Lung (tissue), 12 donors: ENCODE measurements around the gene SLC12A8. TPM values are rescaled to one million over a fixed set of nuclear protein-coding genes. Genes with fewer than 3 reads are reported as not detected.

Experiments
- ATAC-seq: fragments of 200-7000 bp; cut with Tn5 transposase; one replicate; pipeline ENCODE4 v1.9.1; 2020; ENCODE audit warnings: moderate number of reproducible peaks; ENCODE audit not compliant: insufficient read depth, low FRiP score
- DNase-seq, 3 donors: peaks; one replicate each; pipeline ENCODE4 v3.0.0-alpha.2; 2013 to 2017
- H3K27ac ChIP-seq, 2 donors: one replicate each; pipeline ENCODE4 v1.5.1; 2013; ENCODE audit warnings: mild to moderate bottlenecking in 2 of 2, moderate library complexity in 2 of 2, control low read depth in 1 of 2, inconsistent platforms in 1 of 2, low read depth in 1 of 2, low read length in 1 of 2
- H3K27me3 ChIP-seq, 3 donors: one replicate each; pipeline ENCODE4 v1.5.1; 2013; ENCODE audit warnings: low read length in 2 of 3; ENCODE audit not compliant: control insufficient read depth in 3 of 3, insufficient read depth in 3 of 3
- H3K36me3 ChIP-seq, 4 donors: one replicate each; pipeline ENCODE4 v1.5.1; 2013; ENCODE audit warnings: low read length in 4 of 4, mild to moderate bottlenecking in 1 of 4, moderate library complexity in 1 of 4; ENCODE audit not compliant: control insufficient read depth in 4 of 4, insufficient read depth in 4 of 4
- H3K4me1 ChIP-seq, 5 donors: one replicate each; pipeline ENCODE4 v1.5.1; 2013; ENCODE audit warnings: low read length in 5 of 5, mild to moderate bottlenecking in 2 of 5, moderate library complexity in 1 of 5; ENCODE audit not compliant: control insufficient read depth in 5 of 5, insufficient read depth in 5 of 5
- H3K4me3 ChIP-seq: one replicate; pipeline ENCODE4 v1.5.1; 2013; ENCODE audit warnings: mild to moderate bottlenecking, control low read depth, moderate library complexity
- H3K9ac ChIP-seq, 2 donors: one replicate each; pipeline ENCODE4 v1.5.1; 2013; ENCODE audit warnings: low read length in 2 of 2, control low read depth in 1 of 2; ENCODE audit not compliant: insufficient read depth in 1 of 2
- H3K9me3 ChIP-seq, 4 donors: one replicate each; pipeline ENCODE4 v1.5.1; 2013; ENCODE audit warnings: low read length in 3 of 4, mild to moderate bottlenecking in 1 of 4, moderate library complexity in 1 of 4; ENCODE audit not compliant: control insufficient read depth in 4 of 4, insufficient read depth in 3 of 4
- CTCF ChIP-seq: IDR thresholded peaks from 2 replicates; pipeline ENCODE4 v1.5.1; 2012; ENCODE audit warnings: mild to moderate bottlenecking; ENCODE audit errors: control extremely low read depth, extremely low read depth
- WGBS, 2 donors: extraction: QIAGEN DNeasy Blood & Tissue Kit; methylation state at CpG; one replicate each; pipeline ENCODE4 v1.1.7; 2013; 5-methylcytosine and 5-hydroxymethylcytosine counted together
- polyA plus RNA-seq, 2 donors: library from polyadenylated mRNA; stranded (reverse); fragments of 200-250 nt; gene quantifications; one replicate each; pipeline ENCODE4 v1.2.1, GENCODE V29; 2013
- total RNA-seq, 2 donors: library from RNA; depleted of rRNA in 1 of 2; stranded (reverse); fragments of >200 nt in 1 of 2; gene quantifications; one replicate each; pipeline ENCODE4 v1.2.1, GENCODE V29; 2014 to 2021
- donor health status: control.
- donor health status: control.
- donor health status: Bipolar disorder and iron deficiency.
- donor health status: healthy.
- donor health status: DM: yes; HTN: yes; CAD: no.

The SLC12A8 gene
- total and polyA plus RNA-seq, 4 donors: 3.1 to 9.8 (median 5.8) TPM

- WGBS, 2 donors: 68 to 71% methylated on average over 7 of the region's 7 CpGs
- Histone ChIP-seq H3K4me1 (peaks cover 0 to 15% (median 5%) of the 10 kb centered on the region in 5 donors), H3K27ac (no peak overlapping the region), H3K9me3 (no peaks in the 10 kb centered on the region), H3K36me3 (peaks cover 0 to 2% (median 0%) of the 10 kb centered on the region in 4 donors), H3K9ac (no peak overlapping the region), H3K4me3 (no peak overlapping the region), H3K27me3 (no peaks in the 10 kb centered on the region)
- ATAC-seq: no peak
- no peak for DNase-seq
- TF ChIP-seq CTCF: no peak
Observed at GRCh38 chr3:125191730-125192129, 20.8 kb downstream of the SLC12A8 start.

- Histone ChIP-seq H3K27me3 (no peaks in the 10 kb centered on the region), H3K4me3 (no peak overlapping the region), H3K9ac (no peak overlapping the region), H3K27ac (no peak overlapping the region), H3K36me3 (peaks cover 0 to 2% (median 0%) of the 10 kb centered on the region in 4 donors), H3K9me3 (no peaks in the 10 kb centered on the region), H3K4me1 (peaks cover 0 to 17% (median 5%) of the 10 kb centered on the region in 5 donors)
- no peak for TF ChIP-seq CTCF
- ATAC-seq (no peak), DNase-seq (no peak)
- WGBS, 2 donors: 80 to 84% methylated on average over 4 of the region's 4 CpGs
Observed at GRCh38 chr3:125191256-125191655, 21.3 kb downstream of the SLC12A8 start.

- no peaks in the 10 kb centered on the region for H3K9me3 ChIP-seq
- peak in 2 of 3 donors; percentile 14 to 55 for DNase-seq
- no peak for TF ChIP-seq CTCF
- no peak overlapping the region for H3K9ac ChIP-seq
- H3K36me3 ChIP-seq: peaks cover 0 to 2% (median 0%) of the 10 kb centered on the region in 4 donors
- no peak overlapping the region for H3K27ac ChIP-seq
- WGBS, 2 donors: 54 to 88% methylated on average over 3 of the region's 3 CpGs
- H3K27me3 ChIP-seq: no peaks in the 10 kb centered on the region
- no peak overlapping the region for H3K4me3 ChIP-seq
- peaks cover 0 to 22% (median 5%) of the 10 kb centered on the region in 5 donors for H3K4me1 ChIP-seq
- no peak for ATAC-seq
Observed at GRCh38 chr3:125190786-125191185, 21.8 kb downstream of the SLC12A8 start.
